ENCODE measurements around the gene NTF3.

NTF3 gene

DNA sequence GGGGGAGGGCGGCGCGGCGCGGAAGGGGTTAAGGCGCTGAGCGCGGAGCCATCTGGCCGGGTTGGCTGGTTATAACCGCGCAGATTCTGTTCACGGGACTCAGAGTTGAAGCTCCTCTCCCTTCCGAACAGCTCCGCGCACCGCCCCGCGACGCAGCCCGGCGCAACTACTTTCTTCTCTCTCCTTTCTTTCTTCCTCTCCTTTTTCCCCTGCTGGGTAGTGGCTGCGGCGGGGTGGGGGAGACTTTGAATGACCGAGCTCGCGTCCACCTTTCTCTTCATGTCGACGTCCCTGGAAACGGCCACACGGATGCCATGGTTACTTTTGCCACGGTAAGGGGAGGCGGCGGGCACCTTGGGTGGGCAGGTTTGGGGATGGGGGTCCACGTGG is at the start of gene NTF3:
NTF3 (plus strand) TSS at position 98 of the 390 bp plus-strand sequence; CDS start at position 315, 217 bp downstream.
- ATAC-seq (ENCODE audit: low read depth) (no peak), DNase-seq (ENCODE audit: low spot score in 2 of 2) (no peak)
- peaks cover 30% of the 10 kb centered on the region for H3K27me3 Mint-ChIP-seq
- no peaks in the 10 kb centered on the region for H3K9me3 Mint-ChIP-seq
- peak within 1 kb of the TSS; percentile 69 for H3K4me3 Mint-ChIP-seq
- H3K4me1 Mint-ChIP-seq = peaks cover 19% of the 10 kb centered on the region
- no peak within 1 kb of the TSS for H3K27ac Mint-ChIP-seq
- no peaks in the 10 kb centered on the region for H3K36me3 Mint-ChIP-seq

DNA sequence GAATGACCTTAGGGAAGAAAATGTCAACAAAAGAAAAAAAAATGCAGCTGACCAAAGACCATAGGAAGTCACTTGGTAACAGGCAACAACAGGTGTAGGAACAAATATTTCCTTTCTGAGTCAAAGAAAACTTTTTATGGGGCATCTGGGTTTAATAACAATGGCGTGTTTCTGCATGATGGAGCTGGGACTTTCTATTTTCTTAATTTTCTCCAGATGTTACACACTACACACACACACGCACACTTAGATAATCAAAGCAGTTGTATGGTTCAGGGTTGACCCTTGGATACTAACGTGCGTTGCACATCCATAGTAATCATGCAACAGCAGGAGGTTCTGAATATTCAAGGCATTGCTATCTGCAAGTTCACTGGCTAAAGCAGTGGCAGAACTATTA is 47.9 kb upstream of the NTF3 start:
- DNase-seq (ENCODE audit: low spot score in 2 of 2) (no peak), ATAC-seq (ENCODE audit: low read depth) (no peak)
- Mint-ChIP-seq H3K27me3 (peaks cover 2% of the 10 kb centered on the region), H3K36me3 (no peaks in the 10 kb centered on the region), H3K27ac (no peak overlapping the region), H3K9me3 (no peaks in the 10 kb centered on the region), H3K4me1 (no peaks in the 10 kb centered on the region), H3K4me3 (no peak overlapping the region)

DNA sequence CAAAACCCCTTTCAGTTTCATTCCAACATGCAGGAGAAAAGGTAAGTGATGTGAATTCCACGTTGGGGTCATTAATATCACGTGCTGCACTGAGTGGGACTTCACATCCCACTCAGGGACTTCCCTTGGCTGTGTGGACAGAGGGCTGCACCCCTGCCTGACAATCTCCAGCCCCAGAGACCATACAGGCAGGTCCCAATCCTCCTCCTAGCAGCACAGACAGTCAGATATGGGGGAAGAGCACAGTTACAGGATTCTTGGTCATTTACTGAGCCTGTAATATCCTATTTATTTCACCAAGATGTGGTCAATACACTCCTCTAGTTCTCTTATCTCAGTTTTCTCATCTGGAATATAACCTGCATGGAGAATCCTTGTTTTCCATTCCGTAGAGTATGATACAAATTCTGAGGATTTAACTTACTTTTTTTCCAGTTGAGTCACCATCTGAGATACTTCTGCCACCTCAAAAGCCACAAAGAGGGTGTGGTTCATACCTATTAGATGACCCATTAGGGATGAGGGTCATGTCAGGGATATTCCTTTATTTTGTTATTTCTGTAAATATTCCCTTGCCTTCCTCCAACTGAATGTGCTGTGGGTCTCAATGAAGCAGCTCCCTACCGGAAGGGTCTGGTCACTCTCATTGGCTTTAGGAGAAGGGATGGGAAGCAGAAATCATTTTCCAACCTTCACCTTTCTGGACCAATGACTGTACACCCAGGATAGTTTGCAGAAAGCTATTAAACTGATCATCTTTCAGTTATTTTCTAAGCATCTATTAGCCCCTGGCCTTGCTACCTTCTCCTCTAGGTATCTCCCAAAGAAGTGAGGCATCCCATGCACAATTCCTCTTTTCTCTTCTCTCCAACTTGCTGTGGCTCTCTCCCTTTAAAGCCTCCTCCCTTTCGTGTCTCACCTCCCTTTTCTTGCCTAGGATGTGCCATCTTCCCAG is 43.0 kb upstream of the NTF3 start:
- Mint-ChIP-seq H3K36me3 (no peaks in the 10 kb centered on the region), H3K27ac (no peak overlapping the region), H3K9me3 (no peaks in the 10 kb centered on the region), H3K4me1 (no peaks in the 10 kb centered on the region), H3K27me3 (peaks cover 6% of the 10 kb centered on the region), H3K4me3 (no peak overlapping the region)
- ATAC-seq (ENCODE audit: low read depth) (no peak), DNase-seq (ENCODE audit: low spot score in 2 of 2) (no peak)

DNA sequence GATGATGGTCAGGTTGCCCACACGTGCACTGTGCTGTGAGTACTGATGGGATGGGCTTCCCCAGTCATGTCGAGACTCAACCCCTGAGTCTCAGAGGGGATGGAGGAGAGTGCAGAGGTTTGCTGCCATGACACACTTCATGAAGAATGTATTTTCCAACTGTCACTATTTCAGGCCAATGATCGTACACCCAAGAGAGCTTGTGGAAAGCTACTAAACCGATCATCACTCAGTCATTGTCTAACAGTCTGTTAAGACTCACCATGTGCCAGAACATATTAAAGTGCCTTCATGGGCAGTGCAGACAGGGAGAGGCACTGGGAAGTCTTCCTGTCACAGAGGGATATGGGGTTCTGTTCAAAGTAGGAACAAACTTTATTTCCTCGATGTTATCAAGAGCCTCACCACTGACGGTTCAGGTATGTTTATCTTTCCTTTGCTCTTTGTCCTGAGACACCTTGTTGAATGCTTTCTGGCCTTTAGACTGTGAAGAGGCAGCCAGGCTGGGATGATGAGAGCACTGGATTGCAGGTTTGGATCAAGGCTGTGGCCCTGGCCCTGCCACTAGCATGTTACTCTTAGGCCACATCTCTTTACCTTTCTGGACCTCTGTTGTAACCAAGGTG is 41.6 kb upstream of the NTF3 start:
- Mint-ChIP-seq H3K9me3 (no peaks in the 10 kb centered on the region), H3K27me3 (peaks cover 13% of the 10 kb centered on the region), H3K4me3 (no peak overlapping the region), H3K27ac (no peak overlapping the region), H3K36me3 (no peaks in the 10 kb centered on the region), H3K4me1 (no peaks in the 10 kb centered on the region)
- ATAC-seq (ENCODE audit: low read depth) = no peak
- DNase-seq (ENCODE audit: low spot score in 2 of 2) = no peak

DNA sequence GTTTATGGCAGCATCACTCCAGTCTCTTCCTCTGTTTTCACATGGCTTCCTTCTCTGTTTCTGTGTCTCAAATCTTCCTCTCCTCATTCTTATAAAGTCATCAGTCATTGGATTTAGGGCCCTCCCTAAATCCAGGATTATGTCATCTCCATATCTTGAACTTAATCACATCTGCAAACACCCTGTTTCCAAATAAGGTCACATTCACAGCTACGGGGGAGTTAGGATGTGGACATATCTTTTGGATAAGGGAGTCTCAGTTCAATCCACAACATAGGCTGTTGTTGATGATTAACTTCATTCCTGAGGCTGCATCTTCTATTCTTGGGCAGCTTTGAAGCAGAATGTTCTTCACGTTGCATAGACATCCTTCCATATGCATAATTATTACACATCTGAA is 40.3 kb upstream of the NTF3 start:
- ATAC-seq (ENCODE audit: low read depth) (no peak), DNase-seq (ENCODE audit: low spot score in 2 of 2) (no peak)
- Mint-ChIP-seq H3K4me3 (no peak overlapping the region), H3K9me3 (no peaks in the 10 kb centered on the region), H3K27ac (no peak overlapping the region), H3K36me3 (no peaks in the 10 kb centered on the region), H3K4me1 (no peaks in the 10 kb centered on the region), H3K27me3 (peaks cover 13% of the 10 kb centered on the region)

DNA sequence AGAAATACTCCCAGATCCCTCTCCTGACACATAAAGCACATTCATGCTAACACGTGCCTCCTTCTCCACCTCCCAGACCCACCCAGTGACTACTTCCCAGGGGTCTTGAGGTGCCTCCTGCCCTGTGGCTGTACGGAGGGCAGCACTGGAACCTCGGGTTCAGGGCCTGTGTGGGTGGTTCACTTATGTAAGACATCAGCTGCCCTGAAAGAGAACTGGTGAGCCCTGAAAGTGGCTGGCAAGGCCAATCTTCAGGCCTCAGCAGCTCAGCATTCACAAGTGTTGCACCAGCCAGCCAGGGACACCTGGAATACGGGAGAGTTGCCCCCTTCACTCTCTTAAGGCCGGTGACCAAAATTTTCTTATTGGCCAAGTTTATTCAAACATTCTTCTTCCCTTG is 38.9 kb upstream of the NTF3 start:
- Mint-ChIP-seq H3K27ac (no peak overlapping the region), H3K36me3 (no peaks in the 10 kb centered on the region), H3K27me3 (peaks cover 13% of the 10 kb centered on the region), H3K4me1 (no peaks in the 10 kb centered on the region), H3K4me3 (no peak overlapping the region), H3K9me3 (no peaks in the 10 kb centered on the region)
- ATAC-seq (ENCODE audit: low read depth) (no peak), DNase-seq (ENCODE audit: low spot score in 2 of 2) (no peak)

DNA sequence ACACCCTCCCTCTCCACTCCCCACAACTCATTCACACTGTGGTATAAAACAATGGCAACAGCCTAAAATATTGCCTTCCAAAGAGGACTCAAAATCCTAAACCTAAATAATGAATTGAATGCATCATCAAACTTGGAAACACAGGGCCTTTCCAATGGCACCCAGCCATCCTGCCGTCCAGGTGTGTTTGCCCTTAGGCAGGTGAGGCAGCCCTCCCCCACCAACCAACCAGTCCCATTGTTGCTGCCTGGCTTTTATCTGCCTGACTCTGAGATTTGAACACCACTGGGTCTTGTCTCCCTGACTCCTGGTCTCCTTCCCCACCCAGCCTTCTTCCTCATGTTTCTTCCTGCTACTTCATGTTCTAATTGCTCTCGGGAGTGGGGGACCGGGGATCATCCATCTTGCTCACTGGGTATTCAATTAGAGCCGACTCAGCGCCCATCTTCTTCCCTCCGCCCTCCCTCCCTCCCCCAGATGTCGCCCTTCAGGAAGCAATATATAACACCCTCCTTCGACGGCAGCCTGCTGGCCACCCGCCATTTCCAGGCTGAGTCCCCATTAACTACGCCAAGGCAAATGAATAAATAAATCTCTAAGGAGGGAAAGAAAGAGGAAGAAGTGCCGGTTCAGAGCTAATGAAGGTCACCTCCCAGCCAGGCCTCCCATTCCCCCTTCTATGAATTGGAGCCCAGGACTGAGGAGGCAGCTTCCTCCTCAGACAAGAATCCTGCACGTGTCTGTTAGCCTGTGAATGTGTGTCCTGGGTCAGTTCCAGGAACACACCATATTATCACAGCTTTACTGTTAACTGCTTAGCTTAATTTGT is 36.3 kb upstream of the NTF3 start:
- no peaks in the 10 kb centered on the region for H3K9me3 Mint-ChIP-seq
- no peaks in the 10 kb centered on the region for H3K4me1 Mint-ChIP-seq
- H3K27ac Mint-ChIP-seq = no peak overlapping the region
- DNase-seq (ENCODE audit: low spot score in 2 of 2) (no peak), ATAC-seq (ENCODE audit: low read depth) (no peak)
- H3K4me3 Mint-ChIP-seq = no peak overlapping the region
- peaks cover 11% of the 10 kb centered on the region for H3K27me3 Mint-ChIP-seq
- H3K36me3 Mint-ChIP-seq = no peaks in the 10 kb centered on the region

DNA sequence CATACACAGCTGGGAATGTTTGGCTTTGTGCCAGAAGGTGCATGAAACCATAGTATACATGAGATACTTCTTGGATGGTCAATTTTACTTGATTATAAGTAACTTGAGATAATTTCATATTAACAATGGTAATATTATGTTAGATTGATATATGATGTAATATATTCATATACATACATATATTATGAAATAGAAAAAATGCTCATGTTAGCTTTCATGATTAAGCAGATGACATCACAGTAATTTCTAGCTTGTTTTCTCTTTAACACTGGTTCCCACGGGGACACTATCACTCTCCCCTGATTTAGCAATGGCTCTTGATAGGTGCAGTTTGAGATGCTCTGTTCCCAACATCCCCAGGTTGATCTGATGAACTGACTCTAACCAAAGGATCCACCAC is 35.4 kb upstream of the NTF3 start:
- DNase-seq (ENCODE audit: low spot score in 2 of 2) = no peak
- Mint-ChIP-seq H3K36me3 (no peaks in the 10 kb centered on the region), H3K27me3 (peaks cover 11% of the 10 kb centered on the region), H3K4me1 (no peaks in the 10 kb centered on the region), H3K27ac (no peak overlapping the region), H3K4me3 (no peak overlapping the region), H3K9me3 (no peaks in the 10 kb centered on the region)
- no peak for ATAC-seq (ENCODE audit: low read depth)

DNA sequence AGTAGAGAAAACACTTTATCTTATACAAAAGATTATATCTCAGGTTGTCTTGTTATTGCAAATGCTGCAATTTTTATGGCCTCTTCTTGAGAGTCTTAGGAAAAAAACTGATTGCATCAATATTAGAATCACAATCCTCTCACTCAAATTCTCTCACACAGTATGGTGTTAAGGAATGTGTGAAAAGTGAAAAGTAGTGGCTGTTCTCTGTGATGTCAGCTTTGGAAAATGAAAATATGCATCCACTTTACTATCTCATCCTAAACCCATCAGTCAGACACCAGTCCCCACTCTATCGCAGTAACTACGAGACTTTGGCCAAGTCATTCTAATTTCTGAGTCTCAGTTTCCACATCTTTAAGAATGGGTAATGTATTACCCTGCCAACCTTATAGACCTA is 32.6 kb upstream of the NTF3 start:
- H3K27ac Mint-ChIP-seq = no peak overlapping the region
- no peak overlapping the region for H3K4me3 Mint-ChIP-seq

DNA sequence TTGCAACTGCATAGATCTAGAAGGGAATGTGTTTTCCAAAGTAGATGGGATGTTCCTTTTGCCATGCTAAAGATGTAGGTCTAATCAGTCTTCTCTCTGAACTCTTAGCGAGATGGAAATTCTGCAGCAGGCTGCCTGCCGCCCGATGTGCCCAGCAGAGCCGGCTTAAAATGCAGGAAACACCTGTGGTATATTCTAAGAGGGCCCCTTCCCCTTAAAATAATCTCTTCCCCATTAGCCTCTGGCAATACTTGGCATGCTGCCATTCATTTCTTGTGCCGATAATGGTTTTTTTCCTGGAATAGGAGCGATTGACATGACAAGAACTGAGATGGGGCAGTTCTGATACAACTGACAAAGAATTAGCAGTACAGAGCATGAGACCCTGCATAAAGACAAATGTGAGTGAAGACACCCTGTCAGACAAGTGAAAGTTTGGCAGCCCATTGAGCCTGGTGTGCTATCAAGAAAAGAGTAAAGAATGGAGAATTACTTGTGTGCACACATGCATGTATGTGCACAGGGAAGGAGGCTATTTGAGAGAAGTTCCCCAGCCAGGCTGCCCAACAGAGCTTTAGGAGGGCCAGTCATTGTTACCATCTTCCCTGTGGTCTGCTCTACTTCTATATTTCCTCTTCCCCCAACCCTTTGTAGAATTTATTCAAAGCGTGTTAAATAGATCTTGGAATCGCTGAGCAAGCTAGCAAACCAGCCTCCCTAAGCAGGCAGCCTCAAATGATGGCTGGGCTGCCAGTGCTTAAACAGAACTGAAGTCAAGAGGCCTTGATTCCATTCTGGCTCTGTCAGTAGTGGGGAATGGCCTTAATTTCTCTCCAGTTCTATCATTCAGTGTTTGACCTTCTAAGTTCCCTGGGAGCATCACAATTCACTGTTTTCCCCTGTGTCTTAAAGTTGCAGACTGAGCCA is 29.6 kb upstream of the NTF3 start:
- no peak overlapping the region for H3K4me3 Mint-ChIP-seq
- no peaks in the 10 kb centered on the region for H3K36me3 Mint-ChIP-seq
- H3K27me3 Mint-ChIP-seq = peaks cover 11% of the 10 kb centered on the region
- H3K9me3 Mint-ChIP-seq = no peaks in the 10 kb centered on the region
- H3K27ac Mint-ChIP-seq = no peak overlapping the region
- DNase-seq (ENCODE audit: low spot score in 2 of 2) (no peak), ATAC-seq (ENCODE audit: low read depth) (no peak)
- no peaks in the 10 kb centered on the region for H3K4me1 Mint-ChIP-seq

More for the DNA sequence above, 32.6 kb upstream of the NTF3 start:
- no peaks in the 10 kb centered on the region for H3K9me3 Mint-ChIP-seq
- peaks cover 10% of the 10 kb centered on the region for H3K27me3 Mint-ChIP-seq
- no peaks in the 10 kb centered on the region for H3K36me3 Mint-ChIP-seq
- no peaks in the 10 kb centered on the region for H3K4me1 Mint-ChIP-seq
- DNase-seq (ENCODE audit: low spot score in 2 of 2) (no peak), ATAC-seq (ENCODE audit: low read depth) (no peak)

DNA sequence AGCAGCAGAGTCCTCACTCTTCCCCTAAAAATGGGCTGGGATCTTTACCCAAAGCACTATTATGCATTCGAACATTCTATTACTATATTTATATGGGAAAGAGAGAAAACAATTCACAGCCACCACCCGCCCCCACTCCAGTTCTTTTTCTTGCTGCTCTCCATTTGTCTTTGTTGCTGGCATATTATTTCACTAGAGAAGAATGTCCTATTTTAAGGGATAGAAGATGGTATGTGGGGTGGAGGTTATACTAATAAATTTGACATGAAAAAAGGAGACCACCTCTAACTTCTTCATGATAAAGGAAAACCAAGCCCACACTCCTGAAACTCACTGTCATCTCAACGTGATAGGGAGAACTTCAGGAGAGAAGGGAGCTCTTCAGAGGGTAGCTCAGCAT is 28.5 kb upstream of the NTF3 start:
- Mint-ChIP-seq H3K4me3 (no peak overlapping the region), H3K27ac (no peak overlapping the region), H3K9me3 (no peaks in the 10 kb centered on the region), H3K36me3 (no peaks in the 10 kb centered on the region), H3K27me3 (peaks cover 13% of the 10 kb centered on the region), H3K4me1 (no peaks in the 10 kb centered on the region)
- ATAC-seq (ENCODE audit: low read depth) (no peak), DNase-seq (ENCODE audit: low spot score in 2 of 2) (no peak)

DNA sequence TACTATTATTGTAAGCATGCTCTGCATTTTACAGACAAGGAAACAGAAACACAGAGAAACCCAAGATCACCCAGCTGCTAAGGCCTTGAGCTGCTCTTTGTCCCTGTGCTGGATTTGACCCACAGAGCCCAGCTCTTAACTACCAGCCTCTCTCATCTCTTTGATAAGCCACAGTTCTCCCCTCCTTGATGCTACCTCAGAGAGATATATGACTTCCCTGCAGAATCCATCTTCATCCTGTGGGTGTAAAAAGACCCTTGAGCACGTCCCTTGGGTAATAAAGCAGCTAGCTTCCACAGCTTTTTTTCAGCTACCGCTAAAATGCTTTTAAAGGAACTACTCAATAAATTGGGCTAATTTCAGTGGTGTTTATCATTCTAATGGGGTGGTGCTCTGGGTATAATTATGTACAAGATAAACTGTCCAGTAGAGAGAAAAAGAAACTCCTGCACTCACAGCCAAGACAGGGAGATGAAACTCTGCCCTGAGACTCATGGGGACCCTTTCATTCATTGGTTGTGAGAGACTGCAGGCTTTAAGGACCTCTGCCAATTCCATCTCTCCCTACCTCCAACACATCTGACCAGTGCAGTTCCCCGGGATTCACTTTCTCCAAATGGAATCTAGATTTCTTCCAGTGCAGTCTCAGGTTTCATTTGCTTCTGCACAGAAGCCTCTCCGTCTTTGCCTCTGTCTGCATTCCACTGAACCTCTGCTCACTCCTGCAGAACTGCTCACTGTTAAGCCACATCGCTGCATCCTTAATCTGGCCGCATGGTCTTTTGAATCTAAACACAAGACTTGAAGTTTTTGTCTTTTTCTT is 24.7 kb upstream of the NTF3 start:
- Mint-ChIP-seq H3K9me3 (peaks cover 6% of the 10 kb centered on the region), H3K4me1 (no peaks in the 10 kb centered on the region), H3K36me3 (no peaks in the 10 kb centered on the region), H3K27me3 (peaks cover 11% of the 10 kb centered on the region), H3K27ac (no peak overlapping the region), H3K4me3 (no peak overlapping the region)
- no peak for ATAC-seq (ENCODE audit: low read depth)
- DNase-seq (ENCODE audit: low spot score in 2 of 2) = no peak

DNA sequence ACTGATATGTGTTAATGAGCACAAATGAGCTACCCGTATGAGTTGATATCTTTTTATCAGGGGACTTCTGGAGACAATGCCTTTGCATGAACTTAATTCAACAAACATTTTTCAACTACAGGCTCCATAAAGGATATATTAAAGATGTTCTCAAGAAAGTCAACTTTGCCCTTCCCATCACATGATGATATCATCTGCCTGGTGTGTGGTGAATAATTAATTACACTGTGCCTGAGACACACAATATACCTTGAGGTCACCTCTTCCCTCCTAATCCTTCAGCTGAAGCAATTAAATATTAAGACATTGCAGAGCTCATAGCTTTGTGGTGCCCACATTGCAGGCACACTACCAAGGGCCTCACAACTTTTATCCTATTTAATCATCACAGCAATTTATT is 22.3 kb upstream of the NTF3 start:
- Mint-ChIP-seq H3K4me3 (no peak overlapping the region), H3K36me3 (no peaks in the 10 kb centered on the region), H3K27ac (no peak overlapping the region), H3K4me1 (no peaks in the 10 kb centered on the region), H3K9me3 (peaks cover 9% of the 10 kb centered on the region), H3K27me3 (peaks cover 6% of the 10 kb centered on the region)
- ATAC-seq (ENCODE audit: low read depth) (no peak), DNase-seq (ENCODE audit: low spot score in 2 of 2) (no peak)

Measured in memory B cell (primary cell).